Lower leg skin (tissue), 4 donors: ENCODE results near the gene TMED10. TPM values are rescaled to one million over a fixed set of nuclear protein-coding genes. Genes with fewer than 3 reads are reported as not detected.

ENCODE experiments used
- DNase-seq, 2 donors: peaks; one replicate each; pipeline ENCODE4 v3.0.0-alpha.2; 2019; ENCODE audit warnings: low spot score in 2 of 2
- H3K4me3 ChIP-seq: fragments of 200-600 bp; sonication (generic); 2 replicates; pipeline ENCODE4 v1.5.1; 2017; ENCODE audit warnings: mild to moderate bottlenecking, low read depth; ENCODE audit not compliant: poor library complexity, severe bottlenecking
- CTCF ChIP-seq, 3 donors: fragments of 450-650 bp; IDR thresholded peaks; one replicate each; pipeline ENCODE4 v1.5.1; 2016; ENCODE audit warnings: antibody characterized with exemption in 3 of 3, mild to moderate bottlenecking in 3 of 3, moderate library complexity in 2 of 3
- POLR2A ChIP-seq, 2 donors: fragments of 450-650 bp; IDR thresholded peaks; one replicate each; pipeline ENCODE4 v1.6.1; 2016 to 2017; ENCODE audit warnings: antibody characterized with exemption in 2 of 2, mild to moderate bottlenecking in 1 of 2, moderate library complexity in 1 of 2
- WGBS, 2 donors: methylation state at CpG; one replicate each; pipeline ENCODE4 v1.1.5; 2018; 5-methylcytosine and 5-hydroxymethylcytosine counted together
- intact Hi-C: fragments of 100-400 bp; cut with DNase I; formaldehyde crosslinking; loops from one replicate; pipeline ENCODE4 v1.15.0; 2023; ENCODE audit warnings: low total_unique reads
- total RNA-seq, 4 donors: library from RNA; depleted of rRNA; stranded (reverse); fragments of >200 nt; gene quantifications; one replicate each; pipeline ENCODE4 v1.1.0, GENCODE V29; 2016

The TMED10 gene
- total RNA-seq, 4 donors from 2014 or later, result 144 to 208 (median 184) TPM

- intact Hi-C loops, result no loop called here
- DNase-seq, result no peak
- 61 to 69% methylated on average over 4 of the region's 4 CpGs for WGBS, 2 donors
- no peak overlapping the region for H3K4me3 ChIP-seq
- no peak for TF ChIP-seq POLR2A (IDR thresholded peaks at IDR 0.05)
- TF ChIP-seq CTCF (IDR thresholded peaks at IDR 0.05), result no peak
These were observed 36.8 kb upstream of the TMED10 start for GRCh38 chr14:75213172-75213571.

DNA sequence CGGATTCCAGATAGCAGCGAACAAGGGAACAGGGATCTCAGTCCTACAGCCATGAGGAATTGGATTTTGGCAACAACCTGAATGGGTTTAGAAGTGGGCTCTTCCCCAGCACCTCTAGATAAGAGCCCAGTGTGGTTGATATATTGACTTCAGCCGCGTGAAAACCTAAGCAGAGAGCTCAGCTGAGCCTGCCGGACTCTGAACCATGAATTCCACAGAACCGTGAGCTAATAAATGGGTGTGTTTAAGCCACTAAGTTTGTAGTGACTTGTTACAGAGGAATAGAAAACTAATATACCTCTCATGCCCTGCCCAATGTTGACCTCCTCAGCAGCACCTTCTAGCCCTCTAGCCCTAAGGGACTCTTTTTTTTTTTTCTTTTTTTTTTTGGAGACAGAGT lies 32.4 kb upstream of the TMED10 start:
- 94 to 95% methylated on average over 6 of the region's 6 CpGs for WGBS, 2 donors
- intact Hi-C loops, result no loop called here
- no peak for DNase-seq

DNA sequence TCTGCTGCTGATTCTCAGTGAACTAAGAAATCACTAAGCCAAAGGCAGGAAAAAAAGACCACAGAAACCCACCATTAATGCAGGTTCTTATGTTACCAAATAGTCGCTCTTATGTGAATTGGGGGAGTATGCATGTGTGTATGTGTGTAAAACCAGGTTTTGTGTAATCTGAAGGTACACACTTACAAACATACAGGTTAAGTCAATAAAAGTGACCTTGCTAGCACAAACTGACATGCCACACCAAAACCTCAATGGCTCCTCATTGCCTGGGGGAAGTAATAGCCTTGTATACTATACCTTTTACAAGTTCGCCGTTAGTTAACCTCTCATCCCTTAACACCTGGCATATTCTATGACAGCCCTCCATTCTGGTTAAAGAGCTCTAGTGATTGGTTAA lies 29.8 kb upstream of the TMED10 start:
- 87 to 94% methylated on average over 3 of the region's 3 CpGs for WGBS, 2 donors
- DNase-seq, result no peak
- TF ChIP-seq CTCF (IDR thresholded peaks at IDR 0.05), result no peak
- no peak for TF ChIP-seq POLR2A (IDR thresholded peaks at IDR 0.05)
- no peak overlapping the region for H3K4me3 ChIP-seq
- intact Hi-C loops, result no loop called here

More for the DNA sequence above, 32.4 kb upstream of the TMED10 start:
- no peak overlapping the region for H3K4me3 ChIP-seq
- TF ChIP-seq CTCF (IDR thresholded peaks at IDR 0.05) (no peak), POLR2A (IDR thresholded peaks at IDR 0.05) (no peak)

DNA sequence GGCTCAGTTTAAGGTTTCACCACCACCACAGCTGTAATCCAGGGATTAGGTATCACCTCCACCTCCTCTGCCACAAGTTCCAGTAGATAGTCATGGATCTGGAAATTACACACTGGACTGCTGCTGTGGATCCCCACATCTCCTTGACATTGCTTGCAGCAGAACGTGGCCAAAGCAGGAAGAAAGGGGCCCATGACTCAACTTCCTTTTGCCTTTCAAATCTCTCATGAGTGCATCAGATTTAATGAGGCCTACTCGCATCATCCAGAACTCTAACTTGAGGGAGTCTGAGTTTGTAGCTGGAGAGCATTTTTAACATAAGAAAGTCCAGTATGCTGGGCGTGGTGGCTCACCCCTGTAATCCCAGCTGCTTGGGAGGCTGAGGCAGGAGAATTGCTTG lies 29.2 kb upstream of the TMED10 start:
- 62 to 83% methylated on average over 3 of the region's 3 CpGs for WGBS, 2 donors
- H3K4me3 ChIP-seq, result no peak overlapping the region
- intact Hi-C loops, result no loop called here
- TF ChIP-seq POLR2A (IDR thresholded peaks at IDR 0.05) (no peak), CTCF (IDR thresholded peaks at IDR 0.05) (no peak)
- no peak for DNase-seq

DNA sequence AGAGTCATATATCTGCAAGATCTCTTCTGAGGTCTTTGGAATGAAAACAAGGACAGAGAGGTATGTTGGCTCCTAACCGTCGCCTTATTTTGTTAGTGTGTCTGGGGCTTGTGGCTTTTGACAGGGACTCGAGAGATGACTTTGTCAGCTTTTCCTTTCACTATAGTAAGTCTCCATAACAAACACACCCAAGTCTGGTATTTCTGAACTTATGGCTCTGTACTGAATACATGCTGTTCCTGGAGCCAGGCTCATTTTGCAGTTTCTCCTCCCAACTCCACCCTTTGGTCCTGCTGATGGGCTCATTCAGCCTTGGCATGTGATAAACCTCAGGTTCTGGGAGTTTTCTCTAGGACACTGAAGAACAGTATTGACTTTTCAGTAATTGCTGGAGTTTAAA lies 27.7 kb upstream of the TMED10 start:
- H3K4me3 ChIP-seq, result no peak overlapping the region
- peak in 1 of 2 donors; percentile 61 for DNase-seq
- WGBS, 2 donors, result 33 to 41% methylated on average over 3 of the region's 3 CpGs
- TF ChIP-seq POLR2A (IDR thresholded peaks at IDR 0.05), result no peak
- no peak for TF ChIP-seq CTCF (IDR thresholded peaks at IDR 0.05)
- intact Hi-C loops, result no loop called here

- intact Hi-C loops, result no loop called here
- 75 to 85% methylated on average over 2 of the region's 2 CpGs for WGBS, 2 donors
- H3K4me3 ChIP-seq, result no peak overlapping the region
- no peak for TF ChIP-seq CTCF (IDR thresholded peaks at IDR 0.05)
- no peak for TF ChIP-seq POLR2A (IDR thresholded peaks at IDR 0.05)
- no peak for DNase-seq
These were observed 26.2 kb upstream of the TMED10 start for GRCh38 chr14:75202657-75203056.
